ENCODE measurements around the gene SMC3. TPM values are rescaled to one million over a fixed set of nuclear protein-coding genes. Genes with fewer than 3 reads are reported as not detected.

SMC3 gene
- total and polyA plus RNA-seq, 12 donors, result 11.1 to 23.5 (median 20.0) TPM

GRCh38 chr10:110549211-110549610 lies 18.3 kb upstream of the SMC3 start:
- H3K9me3 ChIP-seq, result no peaks in the 10 kb centered on the region
- 83 to 88% methylated on average over 5 of the region's 5 CpGs for WGBS, 2 donors

DNA sequence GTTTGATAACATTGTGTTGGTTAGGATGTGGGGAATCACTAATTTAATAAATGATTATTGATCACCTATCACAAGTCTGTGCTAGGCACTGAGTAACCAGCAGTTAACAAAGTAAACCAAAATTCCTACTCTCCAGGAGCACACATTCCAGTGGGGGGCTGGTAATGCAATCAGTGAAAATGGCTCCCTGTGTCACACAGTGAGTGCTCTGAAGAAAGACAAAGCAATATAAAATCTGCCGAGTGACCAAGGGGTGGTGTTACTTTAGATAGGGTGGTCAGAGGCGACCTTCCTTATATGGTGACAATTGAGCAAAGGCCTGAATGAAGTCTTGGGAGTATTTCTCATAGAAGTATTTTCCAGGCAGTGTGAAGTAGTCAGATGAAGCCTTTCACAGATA lies 13.6 kb upstream of the SMC3 start:
- no peaks in the 10 kb centered on the region for H3K9me3 ChIP-seq
- no peak overlapping the region for H3K4me3 ChIP-seq
- no peak for ATAC-seq
- DNase-seq, result no peak
- TF ChIP-seq, protein P1, sequence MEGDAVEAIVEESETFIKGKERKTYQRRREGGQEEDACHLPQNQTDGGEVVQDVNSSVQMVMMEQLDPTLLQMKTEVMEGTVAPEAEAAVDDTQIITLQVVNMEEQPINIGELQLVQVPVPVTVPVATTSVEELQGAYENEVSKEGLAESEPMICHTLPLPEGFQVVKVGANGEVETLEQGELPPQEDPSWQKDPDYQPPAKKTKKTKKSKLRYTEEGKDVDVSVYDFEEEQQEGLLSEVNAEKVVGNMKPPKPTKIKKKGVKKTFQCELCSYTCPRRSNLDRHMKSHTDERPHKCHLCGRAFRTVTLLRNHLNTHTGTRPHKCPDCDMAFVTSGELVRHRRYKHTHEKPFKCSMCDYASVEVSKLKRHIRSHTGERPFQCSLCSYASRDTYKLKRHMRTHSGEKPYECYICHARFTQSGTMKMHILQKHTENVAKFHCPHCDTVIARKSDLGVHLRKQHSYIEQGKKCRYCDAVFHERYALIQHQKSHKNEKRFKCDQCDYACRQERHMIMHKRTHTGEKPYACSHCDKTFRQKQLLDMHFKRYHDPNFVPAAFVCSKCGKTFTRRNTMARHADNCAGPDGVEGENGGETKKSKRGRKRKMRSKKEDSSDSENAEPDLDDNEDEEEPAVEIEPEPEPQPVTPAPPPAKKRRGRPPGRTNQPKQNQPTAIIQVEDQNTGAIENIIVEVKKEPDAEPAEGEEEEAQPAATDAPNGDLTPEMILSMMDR (IDR thresholded peaks at IDR 0.05), result no peak
- intact Hi-C loops (cut with DNase I), result loop anchor here in 1 of 10 donors (5.0 kb wide), 1 partner anchor 242 kb away; no protein-coding TSS in a partner anchor
- H3K27me3 ChIP-seq, result peaks cover 0 to 9% (median 0%) of the 10 kb centered on the region in 7 donors
- no peaks in the 10 kb centered on the region for H3K4me1 ChIP-seq
- 32 to 63% methylated on average over 2 of the region's 2 CpGs for WGBS, 2 donors
- no peak overlapping the region for H3K27ac ChIP-seq
- no peaks in the 10 kb centered on the region for H3K36me3 ChIP-seq

More at GRCh38 chr10:110549211-110549610, 18.3 kb upstream of the SMC3 start:
- H3K27ac ChIP-seq, result no peak overlapping the region
- H3K4me3 ChIP-seq, result no peak overlapping the region
- TF ChIP-seq, protein P1 (IDR thresholded peaks at IDR 0.05), result no peak
- peaks cover 0 to 19% (median 0%) of the 10 kb centered on the region in 7 donors for H3K27me3 ChIP-seq
- no peaks in the 10 kb centered on the region for H3K36me3 ChIP-seq
- ATAC-seq (no peak), DNase-seq (no peak)
- intact Hi-C loops (cut with DNase I), result loop anchor here in 7 of 10 donors (5.0 to 10.0 kb wide), 7 partner anchors 47 to 404 kb away; partner anchors contain the start of gene DUSP5 (in 1 of the 7)
- H3K4me1 ChIP-seq, result peaks cover 0 to 14% (median 0%) of the 10 kb centered on the region in 9 donors

- Histone ChIP-seq H3K4me1 (no peaks in the 10 kb centered on the region), H3K4me3 (no peak overlapping the region), H3K9me3 (no peaks in the 10 kb centered on the region), H3K36me3 (no peaks in the 10 kb centered on the region), H3K27me3 (peaks cover 0 to 4% (median 0%) of the 10 kb centered on the region in 7 donors), H3K27ac (no peak overlapping the region)
- intact Hi-C loops (cut with DNase I), result loop anchor here in 1 of 10 donors (5.0 kb wide), 1 partner anchor 244 kb away; no protein-coding TSS in a partner anchor
- no peak for ATAC-seq
- DNase-seq, result no peak
- WGBS, 2 donors, result 92 to 96% methylated on average over 1 of the region's 1 CpG
- TF ChIP-seq, protein P1 (IDR thresholded peaks at IDR 0.05), result no peak
Observed at GRCh38 chr10:110556296-110556695, 11.2 kb upstream of the SMC3 start.

DNA sequence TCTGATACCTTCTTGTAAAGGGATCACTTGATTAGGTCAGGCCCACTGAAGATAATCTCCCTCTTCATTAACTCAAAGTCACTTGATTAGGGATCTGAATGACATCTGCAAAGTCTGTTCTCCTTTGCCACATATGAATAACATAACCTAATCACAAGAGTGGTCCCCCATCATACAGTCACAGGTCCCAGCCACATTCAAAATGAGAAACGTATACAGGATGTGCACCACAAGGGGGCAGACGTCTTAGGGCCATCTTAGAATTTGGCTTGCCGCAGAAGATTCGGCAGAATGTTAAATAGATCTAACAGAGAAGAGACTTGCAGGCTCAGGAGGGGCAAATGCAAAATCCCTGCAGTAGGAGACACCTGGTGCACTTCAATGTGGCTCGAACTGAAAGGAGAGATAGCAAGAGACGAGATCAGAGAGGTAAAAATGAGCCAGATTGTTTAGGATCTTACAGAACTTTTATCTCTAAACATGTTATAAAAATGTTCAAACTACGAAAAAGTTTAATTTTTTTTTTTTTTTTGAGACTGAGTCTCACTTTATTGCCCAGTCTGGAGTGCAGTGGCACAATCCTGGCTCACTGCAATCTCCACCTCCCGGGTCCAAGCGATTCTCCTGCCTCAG lies 10.4 kb upstream of the SMC3 start:
- TF ChIP-seq, protein P1 (IDR thresholded peaks at IDR 0.05), result peak; percentile 36 to 79 (median 71)
- intact Hi-C loops (cut with DNase I), result loop anchor here in 1 of 10 donors (5.0 kb wide), 1 partner anchor 245 kb away; no protein-coding TSS in a partner anchor
- Histone ChIP-seq H3K4me3 (no peak overlapping the region), H3K27me3 (peaks cover 0 to 4% (median 0%) of the 10 kb centered on the region in 7 donors), H3K36me3 (no peaks in the 10 kb centered on the region), H3K4me1 (no peaks in the 10 kb centered on the region), H3K9me3 (no peaks in the 10 kb centered on the region), H3K27ac (no peak overlapping the region)
- WGBS, 2 donors, result 45 to 54% methylated on average over 9 of the region's 9 CpGs
- DNase-seq, result peak in 1 of 2 donors; percentile 25
- ATAC-seq, result peak in 2 of 8 donors; percentile 52 to 62

Data from heart right ventricle (tissue), 16 donors.